Thoracic aorta (tissue), 2 donors: ENCODE data around the gene FIBCD1. TPM values are rescaled to one million over a fixed set of nuclear protein-coding genes. Genes with fewer than 3 reads are reported as not detected.

Experiments used
- ATAC-seq: fragments of 150-250 bp; one replicate; pipeline ENCODE4 v1.8.0; 2017; ENCODE audit warnings: low read depth; ENCODE audit not compliant: insufficient number of reproducible peaks, low FRiP score
- DNase-seq: peaks from one replicate; pipeline ENCODE4 v3.0.0-alpha.2; 2020; ENCODE audit warnings: low spot score
- H3K27ac ChIP-seq, 2 donors: fragments of 200-600 bp; sonication (generic); 1 replicate in 1 of 2; 2 replicates in 1 of 2; pipeline ENCODE4 v1.5.1; 2016; ENCODE audit warnings: mild to moderate bottlenecking in 2 of 2, moderate library complexity in 2 of 2
- H3K27me3 ChIP-seq: fragments of 200-600 bp; sonication (generic); replicated peaks from 2 replicates; pipeline ENCODE4 v1.6.0; 2016; ENCODE audit warnings: mild to moderate bottlenecking; ENCODE audit not compliant: insufficient read depth
- H3K36me3 ChIP-seq: fragments of 200-600 bp; sonication (generic); one replicate; pipeline ENCODE4 v1.5.1; 2016
- H3K4me1 ChIP-seq, 2 donors: fragments of 200-600 bp; sonication (generic); 1 replicate in 1 of 2; 2 replicates in 1 of 2; pipeline versions ENCODE4 v1.5.1 to v1.6.0; 2016; ENCODE audit warnings: low read depth in 2 of 2, mild to moderate bottlenecking in 1 of 2; ENCODE audit not compliant: control insufficient read depth in 1 of 2
- H3K4me3 ChIP-seq: fragments of 200-600 bp; sonication (generic); 2 replicates; pipeline ENCODE4 v1.5.1; 2016; ENCODE audit warnings: mild to moderate bottlenecking
- H3K9me3 ChIP-seq: fragments of 200-600 bp; sonication (generic); 2 replicates; pipeline ENCODE4 v1.5.1; 2016
- total RNA-seq, 2 donors: library from RNA; depleted of rRNA; stranded (reverse); fragments of >200 nt; gene quantifications; one replicate each; pipeline versions ENCODE4 v1.1.0 to v1.2.3, GENCODE V29; 2016
- TF ChIP-seq, protein P1 (sequence below): fragments of 200-600 bp; sonication (generic); IDR thresholded peaks from one replicate; pipeline ENCODE4 v1.5.1; 2019; ENCODE audit warnings: antibody characterized with exemption

Gene FIBCD1
- total RNA-seq, 2 donors from 2014 or later, result not detected

DNA sequence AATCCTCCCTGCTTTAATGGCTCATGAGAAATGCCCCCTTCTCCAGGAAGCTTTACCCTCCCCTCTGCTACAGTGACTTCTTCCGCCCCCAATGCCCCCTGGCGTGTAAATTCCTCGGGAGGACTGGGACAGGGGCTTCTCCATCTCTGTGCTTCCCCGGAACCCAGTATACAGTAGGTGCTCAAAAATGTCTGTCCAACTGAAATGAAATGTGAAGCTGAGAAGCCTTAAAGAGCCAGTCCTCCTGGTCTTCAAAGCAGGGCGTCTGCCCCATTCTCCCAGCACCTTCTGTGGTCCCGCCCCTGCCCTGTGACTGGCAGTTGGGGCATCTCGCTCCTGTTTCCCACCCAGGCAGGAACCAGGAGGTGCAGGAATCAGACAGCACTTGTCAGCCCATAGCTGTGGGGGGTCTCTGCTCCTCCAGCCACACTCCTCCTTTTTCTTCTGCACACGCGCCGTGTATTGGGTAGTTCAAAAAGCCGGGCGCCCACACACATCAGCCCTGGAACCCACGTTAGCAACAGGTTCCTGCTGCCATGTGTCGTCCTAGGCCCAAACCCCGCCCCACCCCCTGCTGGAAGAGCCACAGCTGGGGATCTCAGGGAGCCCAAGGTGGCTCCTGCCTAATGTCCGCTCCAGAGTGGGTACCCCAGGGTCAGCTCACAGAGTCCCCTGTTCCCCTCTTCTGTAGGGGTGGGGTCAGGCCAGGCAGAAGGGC lies 16.0 kb downstream of the FIBCD1 start:
- no peaks in the 10 kb centered on the region for H3K27me3 ChIP-seq

DNA sequence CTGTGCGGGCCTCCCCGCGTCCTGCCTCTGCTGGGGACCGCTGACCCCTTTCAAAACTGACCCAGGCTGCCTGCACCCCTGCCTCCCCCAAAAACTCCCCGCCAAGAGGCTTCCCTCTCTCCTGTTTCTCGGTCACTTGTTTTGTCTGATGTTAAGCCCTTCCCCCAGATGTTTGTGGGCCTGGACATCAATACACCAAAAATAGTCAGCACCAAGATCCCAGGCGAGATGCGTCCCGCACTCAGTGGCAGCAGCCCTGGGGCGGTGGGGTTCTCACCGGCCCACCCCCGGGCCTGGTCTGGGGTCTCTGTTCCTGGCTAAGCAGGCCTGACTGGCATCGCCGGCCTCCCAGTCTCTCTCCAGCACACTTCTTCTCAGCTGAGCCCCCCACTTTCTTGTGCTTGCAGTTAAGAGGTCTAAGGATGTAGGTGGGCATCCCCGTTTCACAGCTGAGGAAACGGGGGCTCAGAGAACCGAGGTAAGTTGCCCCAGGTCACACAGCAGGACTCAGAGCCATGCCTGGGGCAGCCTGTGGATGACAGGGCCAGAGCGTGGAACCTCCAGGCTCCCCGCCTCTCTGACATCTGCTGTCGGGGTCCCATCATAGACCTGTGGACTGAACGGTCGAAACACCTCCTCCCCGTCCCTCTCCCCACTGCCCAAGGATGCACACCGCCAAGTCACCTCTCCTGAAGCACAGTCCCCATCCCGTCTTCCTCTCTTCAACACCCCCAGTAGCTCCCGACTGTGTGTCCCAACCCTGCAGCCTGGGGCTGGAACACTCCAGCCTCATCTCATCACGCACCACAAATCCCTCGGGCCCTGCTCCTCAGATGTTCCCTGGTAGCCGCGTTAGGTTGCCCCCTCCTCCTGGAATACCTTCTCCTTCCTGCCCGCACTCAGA lies 16.8 kb downstream of the FIBCD1 start:
- Histone ChIP-seq H3K36me3 (no peaks in the 10 kb centered on the region), H3K27me3 (no peaks in the 10 kb centered on the region), H3K4me3 (no peak overlapping the region), H3K9me3 (no peaks in the 10 kb centered on the region), H3K4me1 (peaks cover 0 to 6% of the 10 kb centered on the region in 2 donors), H3K27ac (no peak overlapping the region)
- ATAC-seq (no peak), DNase-seq (no peak)
- TF ChIP-seq, protein P1, sequence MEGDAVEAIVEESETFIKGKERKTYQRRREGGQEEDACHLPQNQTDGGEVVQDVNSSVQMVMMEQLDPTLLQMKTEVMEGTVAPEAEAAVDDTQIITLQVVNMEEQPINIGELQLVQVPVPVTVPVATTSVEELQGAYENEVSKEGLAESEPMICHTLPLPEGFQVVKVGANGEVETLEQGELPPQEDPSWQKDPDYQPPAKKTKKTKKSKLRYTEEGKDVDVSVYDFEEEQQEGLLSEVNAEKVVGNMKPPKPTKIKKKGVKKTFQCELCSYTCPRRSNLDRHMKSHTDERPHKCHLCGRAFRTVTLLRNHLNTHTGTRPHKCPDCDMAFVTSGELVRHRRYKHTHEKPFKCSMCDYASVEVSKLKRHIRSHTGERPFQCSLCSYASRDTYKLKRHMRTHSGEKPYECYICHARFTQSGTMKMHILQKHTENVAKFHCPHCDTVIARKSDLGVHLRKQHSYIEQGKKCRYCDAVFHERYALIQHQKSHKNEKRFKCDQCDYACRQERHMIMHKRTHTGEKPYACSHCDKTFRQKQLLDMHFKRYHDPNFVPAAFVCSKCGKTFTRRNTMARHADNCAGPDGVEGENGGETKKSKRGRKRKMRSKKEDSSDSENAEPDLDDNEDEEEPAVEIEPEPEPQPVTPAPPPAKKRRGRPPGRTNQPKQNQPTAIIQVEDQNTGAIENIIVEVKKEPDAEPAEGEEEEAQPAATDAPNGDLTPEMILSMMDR, result no peak

More for the DNA sequence above, 16.0 kb downstream of the FIBCD1 start:
- H3K36me3 ChIP-seq, result no peaks in the 10 kb centered on the region
- no peaks in the 10 kb centered on the region for H3K9me3 ChIP-seq
- ATAC-seq, result no peak
- H3K27ac ChIP-seq, result no peak overlapping the region
- no peak overlapping the region for H3K4me3 ChIP-seq
- H3K4me1 ChIP-seq, result peaks cover 0 to 6% of the 10 kb centered on the region in 2 donors
- no peak for DNase-seq
- TF ChIP-seq, protein P1, result no peak

DNA sequence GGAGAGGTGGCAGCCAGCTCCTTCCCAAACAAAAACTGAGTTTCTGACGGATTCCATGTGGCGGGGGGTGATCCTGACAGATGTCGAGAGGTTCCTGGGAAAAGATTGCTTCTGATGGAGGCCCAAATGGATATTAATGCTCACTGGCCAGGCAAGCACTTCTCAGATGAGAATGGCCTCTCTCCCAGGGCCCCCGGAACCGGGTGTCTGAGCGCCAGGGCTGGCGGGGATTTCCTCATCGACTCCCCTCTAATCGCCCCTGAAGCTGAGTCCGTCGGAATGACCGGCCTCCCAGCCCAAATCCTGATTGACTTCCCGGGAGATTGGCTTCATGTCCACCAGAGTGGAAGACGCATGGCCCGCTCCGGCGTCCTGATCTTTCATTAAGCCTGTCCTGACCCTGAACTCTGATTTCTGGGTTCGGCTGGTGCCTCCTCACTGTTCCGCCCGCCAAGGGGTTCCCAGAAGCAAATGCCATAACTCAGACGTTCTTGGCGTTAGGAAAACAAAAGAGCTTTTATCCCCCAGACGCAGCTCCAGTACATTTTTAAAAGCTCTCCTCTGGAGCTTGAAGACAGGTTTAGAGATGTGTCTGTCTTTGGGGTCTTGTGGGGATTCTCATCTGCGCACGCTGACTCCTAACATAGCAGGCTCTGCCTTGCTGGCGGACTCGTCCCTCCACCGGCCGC lies 17.6 kb downstream of the FIBCD1 start:
- ATAC-seq (no peak), DNase-seq (no peak)
- Histone ChIP-seq H3K4me3 (no peak overlapping the region), H3K27ac (no peak overlapping the region), H3K4me1 (peaks cover 0 to 6% of the 10 kb centered on the region in 2 donors), H3K36me3 (no peaks in the 10 kb centered on the region), H3K9me3 (no peaks in the 10 kb centered on the region), H3K27me3 (no peaks in the 10 kb centered on the region)
- TF ChIP-seq, protein P1, result no peak

DNA sequence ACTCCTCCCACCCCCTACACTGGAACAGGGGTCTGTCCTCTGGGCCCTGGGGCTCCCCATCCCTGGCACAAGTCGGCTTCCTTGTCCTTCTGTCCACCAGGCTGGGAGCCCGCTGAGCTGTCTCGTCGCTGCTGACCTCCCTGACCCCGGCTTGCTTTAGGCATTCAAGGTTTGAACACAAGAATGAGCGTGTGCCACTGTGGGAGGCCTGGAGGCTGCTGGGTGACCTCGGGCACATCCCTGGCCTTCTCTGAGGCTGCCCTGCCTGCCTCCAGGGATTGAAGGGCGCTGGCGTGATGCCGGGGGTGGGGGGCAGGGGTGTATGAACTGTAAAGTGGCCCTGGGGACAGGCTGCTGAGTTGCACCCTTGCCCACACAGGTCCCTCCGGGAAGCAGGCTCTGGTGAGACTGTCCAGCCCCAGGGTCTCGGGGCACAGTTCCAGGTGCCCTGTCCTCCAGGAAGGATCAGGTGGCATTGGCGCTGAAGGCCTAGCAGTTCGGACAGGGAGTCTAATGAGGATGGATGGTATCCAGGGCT lies 18.2 kb downstream of the FIBCD1 start:
- Histone ChIP-seq H3K9me3 (no peaks in the 10 kb centered on the region), H3K36me3 (no peaks in the 10 kb centered on the region), H3K27me3 (no peaks in the 10 kb centered on the region), H3K27ac (no peak overlapping the region), H3K4me1 (peaks cover 0 to 6% of the 10 kb centered on the region in 2 donors), H3K4me3 (no peak overlapping the region)
- no peak for DNase-seq
- ATAC-seq, result no peak
- TF ChIP-seq, protein P1, result no peak
